ENCODE results near the gene ZNF408. TPM values are rescaled to one million over a fixed set of nuclear protein-coding genes. Genes with fewer than 3 reads are reported as not detected.

ZNF408 gene
- total and polyA plus RNA-seq, 2 of the 13 experiments (the other 11 are each of a cell fraction or from before 2014, with no cell fraction given) = 11.2 to 12.5 TPM

DNA sequence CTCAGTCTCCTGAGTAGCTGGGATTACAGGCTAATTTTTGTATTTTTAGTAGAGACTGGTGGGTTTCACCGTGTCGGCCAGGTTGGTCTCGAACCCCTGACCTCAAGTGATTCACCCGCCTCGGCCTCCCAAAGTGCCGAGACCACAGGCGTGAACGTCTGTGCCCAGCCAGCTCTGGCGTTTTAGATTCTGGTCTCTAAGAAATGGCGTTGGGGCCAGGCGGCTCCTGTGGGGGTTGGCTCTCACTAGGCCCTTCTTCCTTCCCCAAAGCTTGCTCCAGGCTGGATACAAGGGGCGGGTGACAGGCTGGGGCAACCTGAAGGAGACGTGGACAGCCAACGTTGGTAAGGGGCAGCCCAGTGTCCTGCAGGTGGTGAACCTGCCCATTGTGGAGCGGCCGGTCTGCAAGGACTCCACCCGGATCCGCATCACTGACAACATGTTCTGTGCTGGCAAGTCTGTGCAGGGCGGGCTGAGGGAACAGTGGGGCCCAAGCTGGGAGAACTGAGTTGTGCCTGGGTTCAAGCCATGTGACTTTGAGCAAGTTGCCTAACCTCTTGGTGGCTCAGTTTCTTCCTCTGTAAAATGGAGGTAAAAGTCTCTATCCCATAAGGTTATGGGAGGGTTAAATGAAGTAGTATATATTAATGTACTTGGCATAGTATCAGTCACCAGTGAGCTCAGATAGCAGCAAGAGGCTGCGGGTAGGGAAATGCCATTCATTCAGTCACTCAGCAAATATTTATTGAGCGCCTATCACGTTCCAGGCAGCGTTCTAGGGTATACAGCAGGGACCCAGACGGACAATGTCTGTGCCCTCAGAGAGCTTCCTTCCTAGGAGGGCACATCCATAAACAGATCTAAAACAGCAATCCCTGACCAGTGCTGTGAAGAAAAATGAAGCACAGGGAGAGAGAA lies 28.5 kb downstream of the ZNF408 start (continued):
- TF ChIP-seq, protein P1, sequence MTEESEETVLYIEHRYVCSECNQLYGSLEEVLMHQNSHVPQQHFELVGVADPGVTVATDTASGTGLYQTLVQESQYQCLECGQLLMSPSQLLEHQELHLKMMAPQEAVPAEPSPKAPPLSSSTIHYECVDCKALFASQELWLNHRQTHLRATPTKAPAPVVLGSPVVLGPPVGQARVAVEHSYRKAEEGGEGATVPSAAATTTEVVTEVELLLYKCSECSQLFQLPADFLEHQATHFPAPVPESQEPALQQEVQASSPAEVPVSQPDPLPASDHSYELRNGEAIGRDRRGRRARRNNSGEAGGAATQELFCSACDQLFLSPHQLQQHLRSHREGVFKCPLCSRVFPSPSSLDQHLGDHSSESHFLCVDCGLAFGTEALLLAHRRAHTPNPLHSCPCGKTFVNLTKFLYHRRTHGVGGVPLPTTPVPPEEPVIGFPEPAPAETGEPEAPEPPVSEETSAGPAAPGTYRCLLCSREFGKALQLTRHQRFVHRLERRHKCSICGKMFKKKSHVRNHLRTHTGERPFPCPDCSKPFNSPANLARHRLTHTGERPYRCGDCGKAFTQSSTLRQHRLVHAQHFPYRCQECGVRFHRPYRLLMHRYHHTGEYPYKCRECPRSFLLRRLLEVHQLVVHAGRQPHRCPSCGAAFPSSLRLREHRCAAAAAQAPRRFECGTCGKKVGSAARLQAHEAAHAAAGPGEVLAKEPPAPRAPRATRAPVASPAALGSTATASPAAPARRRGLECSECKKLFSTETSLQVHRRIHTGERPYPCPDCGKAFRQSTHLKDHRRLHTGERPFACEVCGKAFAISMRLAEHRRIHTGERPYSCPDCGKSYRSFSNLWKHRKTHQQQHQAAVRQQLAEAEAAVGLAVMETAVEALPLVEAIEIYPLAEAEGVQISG (CRISPR knock-in tag; IDR thresholded peaks at IDR 0.05) = no peak
- TF ChIP-seq, protein P2, sequence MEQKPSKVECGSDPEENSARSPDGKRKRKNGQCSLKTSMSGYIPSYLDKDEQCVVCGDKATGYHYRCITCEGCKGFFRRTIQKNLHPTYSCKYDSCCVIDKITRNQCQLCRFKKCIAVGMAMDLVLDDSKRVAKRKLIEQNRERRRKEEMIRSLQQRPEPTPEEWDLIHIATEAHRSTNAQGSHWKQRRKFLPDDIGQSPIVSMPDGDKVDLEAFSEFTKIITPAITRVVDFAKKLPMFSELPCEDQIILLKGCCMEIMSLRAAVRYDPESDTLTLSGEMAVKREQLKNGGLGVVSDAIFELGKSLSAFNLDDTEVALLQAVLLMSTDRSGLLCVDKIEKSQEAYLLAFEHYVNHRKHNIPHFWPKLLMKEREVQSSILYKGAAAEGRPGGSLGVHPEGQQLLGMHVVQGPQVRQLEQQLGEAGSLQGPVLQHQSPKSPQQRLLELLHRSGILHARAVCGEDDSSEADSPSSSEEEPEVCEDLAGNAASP (CRISPR knock-in tag; IDR thresholded peaks at IDR 0.05; ENCODE audit: borderline replicate concordance) = no peak

DNA sequence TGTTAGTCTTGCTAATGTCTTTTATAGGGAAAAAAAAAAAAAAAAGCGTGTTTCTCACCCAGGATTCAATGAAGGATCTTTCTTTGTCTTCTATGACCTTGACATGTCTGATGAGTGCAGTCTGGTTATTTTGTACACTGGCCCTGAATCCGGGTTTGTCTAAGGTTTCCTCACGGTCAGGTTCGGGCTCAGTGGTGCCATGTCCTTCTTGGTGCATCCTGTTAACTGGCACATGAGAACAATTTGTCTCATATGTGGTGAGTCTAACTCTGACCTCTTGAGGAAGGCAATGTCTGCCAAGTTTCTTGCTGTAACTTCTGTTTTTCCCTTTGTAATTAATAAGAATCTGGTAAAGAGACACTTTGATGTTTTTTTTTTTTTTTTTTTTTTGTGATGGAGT lies 30.7 kb downstream of the ZNF408 start:
- Histone ChIP-seq H3K4me1 (ENCODE audit: insufficient read depth, low read length) (peaks cover 46% of the 10 kb centered on the region), H2AFZ (ENCODE audit: low read length) (no peak overlapping the region), H3K27ac (ENCODE audit: extremely low read length, insufficient read depth, low read length) (no peak overlapping the region), H3K27me3 (ENCODE audit: control insufficient read depth in 1 of 2, insufficient read depth in 2 of 2, low read length in 2 of 2) (no peaks in the 10 kb centered on the region), H3K79me2 (ENCODE audit: insufficient read depth, low read length) (peaks cover 16% of the 10 kb centered on the region), H3K4me2 (ENCODE audit: low read depth, low read length) (no peak overlapping the region), H4K20me1 (ENCODE audit: insufficient read depth, low read length) (peaks cover 16% of the 10 kb centered on the region), H3K9me3 (ENCODE audit: low read length) (no peaks in the 10 kb centered on the region), H3K9ac (ENCODE audit: insufficient read depth, low read depth, low read length) (no peak overlapping the region), H3K4me3 (replicated peaks in 1 of 3; ENCODE audit: insufficient read depth in 1 of 3, low read depth in 2 of 3, low read length in 3 of 3) (no peak overlapping the region), H3K36me3 (replicated peaks in 1 of 2; ENCODE audit: control insufficient read depth in 1 of 2, insufficient read depth in 2 of 2, low read length in 2 of 2) (peaks cover 30 to 69% of the 10 kb centered on the region in 2 experiments)
- ATAC-seq (no peak), DNase-seq (ENCODE audit: low spot score) (no peak), FAIRE-seq (no peak)
- intact Hi-C loops (cut with micrococcal nuclease; ENCODE audit: unreplicated experiment) = no loop called here
- TF ChIP-seq RXRA (CRISPR knock-in tag; IDR thresholded peaks at IDR 0.05) (no peak), ZNF510 (CRISPR knock-in tag; IDR thresholded peaks at IDR 0.05; ENCODE audit: low read depth) (no peak), POLR2G (IDR thresholded peaks at IDR 0.05; ENCODE audit: low read depth, low read length) (0 out of 2 replicates have a peak, but pooled peaks have one; percentile 49), ZMYM4 (CRISPR knock-in tag; IDR thresholded peaks at IDR 0.05) (no peak), POLR2AphosphoS5 (IDR thresholded peaks at IDR 0.05; ENCODE audit: low read depth, low read length) (peak; percentile 28; the same call in 1 of the 2 replicates)
- ChIA-PET POLR2A (interaction anchor here (1.2 to 8.3 kb wide), 3 partner anchors 12 to 31 kb away, joined by 4 to 58 read pairs (median 54); partner anchors contain the start of genes ARHGAP1, F2 and ZNF408), CTCF (ENCODE audit: low intra/inter-chr PET ratio, low total read pairs) (no interaction called here)
- 98% methylated on average over 4 of the region's 4 CpGs for WGBS (ENCODE audit: low lambda C conversion rate)
- in situ Hi-C loops (cut with HindIII; ENCODE audit: extremely low pct_ligation_motif_present, low pct_unique_long_range_greater_than_20kb) = no loop called here
- no TSS peak for BruUV-seq (replicated peaks)
